Uterus (tissue), 4 donors: Measurements from ENCODE around the gene PLCG2. TPM values are rescaled to one million over a fixed set of nuclear protein-coding genes. Genes with fewer than 3 reads are reported as not detected.

Experiments
- DNase-seq, 2 donors: peaks; one replicate each; pipeline ENCODE4 v3.0.0-alpha.2; 2019 to 2020
- H3K27ac ChIP-seq, 2 donors: fragments of 200-600 bp; sonication (generic); 1 replicate in 1 of 2; 2 replicates in 1 of 2; pipeline ENCODE4 v1.5.1; 2016 to 2018
- H3K27me3 ChIP-seq, 2 donors: fragments of 200-600 bp; sonication (generic); one replicate each; pipeline ENCODE4 v1.5.1; 2018 to 2019; ENCODE audit warnings: control low read depth in 1 of 2
- H3K36me3 ChIP-seq, 2 donors: fragments of 200-600 bp; sonication (generic); one replicate each; pipeline ENCODE4 v1.5.1; 2019; ENCODE audit warnings: control low read depth in 1 of 2
- H3K4me1 ChIP-seq, 2 donors: fragments of 200-600 bp; sonication (generic); one replicate each; pipeline ENCODE4 v1.5.1; 2018 to 2019; ENCODE audit warnings: control low read depth in 1 of 2
- H3K4me3 ChIP-seq, 2 donors: fragments of 200-600 bp; sonication (generic); 1 replicate in 1 of 2; 2 replicates in 1 of 2; pipeline ENCODE4 v1.5.1; 2018 to 2019; ENCODE audit warnings: mild to moderate bottlenecking in 1 of 2
- H3K9me3 ChIP-seq, 2 donors: fragments of 200-600 bp; sonication (generic); one replicate each; pipeline ENCODE4 v1.5.1; 2019; ENCODE audit warnings: control low read depth in 1 of 2
- CTCF ChIP-seq, 4 experiments: fragments of 200-600 bp in 2 of 4; fragments of 450-650 bp in 2 of 4; sonication (generic) in 2 of 4; IDR thresholded peaks; one replicate each; pipeline ENCODE4 v1.5.1; 2016 to 2019; ENCODE audit warnings: antibody characterized with exemption in 4 of 4, mild to moderate bottlenecking in 2 of 4, moderate library complexity in 1 of 4
- POLR2A ChIP-seq, 2 donors: fragments of 450-650 bp; IDR thresholded peaks; one replicate each; pipeline ENCODE4 v1.6.1; 2016; ENCODE audit warnings: antibody characterized with exemption in 2 of 2, mild to moderate bottlenecking in 1 of 2, moderate library complexity in 1 of 2
- intact Hi-C: fragments of 100-400 bp; cut with DNase I; formaldehyde crosslinking; loops from one replicate; pipeline ENCODE4 v1.15.1; 2023; ENCODE audit warnings: low total_unique reads
- total RNA-seq, 4 donors: library from RNA; depleted of rRNA in 3 of 4; stranded (reverse); fragments of >200 nt in 3 of 4; gene quantifications; one replicate each; pipeline versions ENCODE4 v1.1.0 to v1.2.4, GENCODE V29; 2014 to 2023
- donor health status: DM: yes; HTN: yes; CAD: no.

Gene PLCG2
- total RNA-seq, 4 donors from 2014 or later, result 11.2 to 39.4 (median 18.8) TPM

- DNase-seq, result no peak
- H3K27me3 ChIP-seq, result no peaks in the 10 kb centered on the region
- no peaks in the 10 kb centered on the region for H3K4me1 ChIP-seq
- no peak overlapping the region for H3K27ac ChIP-seq
- intact Hi-C loops, result no loop called here
- no peaks in the 10 kb centered on the region for H3K9me3 ChIP-seq
- TF ChIP-seq CTCF (IDR thresholded peaks at IDR 0.05) (no peak), POLR2A (IDR thresholded peaks at IDR 0.05) (no peak)
- H3K36me3 ChIP-seq, result no peaks in the 10 kb centered on the region
- no peak overlapping the region for H3K4me3 ChIP-seq
These were observed 145.9 kb downstream of the PLCG2 start for GRCh38 chr16:81925016-81925415.

GRCh38 chr16:81926036-81926435 is 146.9 kb downstream of the PLCG2 start:
- no peak overlapping the region for H3K4me3 ChIP-seq
- H3K9me3 ChIP-seq, result no peaks in the 10 kb centered on the region
- no peak for DNase-seq
- TF ChIP-seq CTCF (IDR thresholded peaks at IDR 0.05) (no peak), POLR2A (IDR thresholded peaks at IDR 0.05) (no peak)
- H3K27me3 ChIP-seq, result no peaks in the 10 kb centered on the region
- intact Hi-C loops, result no loop called here
- no peaks in the 10 kb centered on the region for H3K36me3 ChIP-seq
- H3K4me1 ChIP-seq, result no peaks in the 10 kb centered on the region
- no peak overlapping the region for H3K27ac ChIP-seq

GRCh38 chr16:81927561-81928185 is 148.6 kb downstream of the PLCG2 start:
- no peak for TF ChIP-seq CTCF (IDR thresholded peaks at IDR 0.05)
- Histone ChIP-seq H3K36me3 (no peaks in the 10 kb centered on the region), H3K4me1 (no peaks in the 10 kb centered on the region), H3K9me3 (no peaks in the 10 kb centered on the region), H3K27me3 (no peaks in the 10 kb centered on the region), H3K27ac (no peak overlapping the region), H3K4me3 (no peak overlapping the region)
- intact Hi-C loops, result no loop called here
- no peak for DNase-seq

DNA sequence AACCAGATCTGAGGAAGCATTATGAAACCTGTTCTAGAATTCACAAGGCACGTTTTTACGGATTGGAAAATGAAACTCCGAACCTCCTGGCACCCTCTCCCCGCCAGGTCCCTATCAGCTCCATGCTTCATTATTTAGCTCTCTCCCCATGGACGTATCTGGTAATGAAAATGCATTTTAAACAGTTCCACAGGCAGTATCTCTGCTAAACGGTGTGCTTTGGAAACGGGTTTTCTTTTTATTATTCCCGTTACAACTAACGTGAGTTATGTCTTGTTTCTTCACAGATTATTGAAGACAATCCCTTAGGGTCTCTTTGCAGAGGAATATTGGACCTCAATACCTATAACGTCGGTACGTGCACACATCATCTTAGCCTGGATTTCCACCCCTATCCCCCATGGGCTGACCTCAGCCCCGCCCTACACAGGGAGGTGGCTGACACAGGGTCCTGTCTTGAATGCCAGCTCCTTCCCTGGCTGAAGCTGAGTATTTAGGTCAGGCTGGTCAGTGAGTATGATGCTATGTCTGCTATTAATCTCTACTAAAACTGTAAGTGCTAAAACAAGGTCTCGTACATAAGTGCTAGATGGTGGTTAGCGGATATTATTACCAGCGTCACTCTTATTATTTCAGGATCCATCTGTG is 149.3 kb downstream of the PLCG2 start:
- H3K27me3 ChIP-seq, result no peaks in the 10 kb centered on the region
- H3K36me3 ChIP-seq, result no peaks in the 10 kb centered on the region
- no peaks in the 10 kb centered on the region for H3K4me1 ChIP-seq
- TF ChIP-seq CTCF (IDR thresholded peaks at IDR 0.05), result no peak
- TF ChIP-seq POLR2A (IDR thresholded peaks at IDR 0.05), result no peak
- H3K27ac ChIP-seq, result no peak overlapping the region
- DNase-seq, result no peak
- H3K9me3 ChIP-seq, result no peaks in the 10 kb centered on the region
- intact Hi-C loops, result no loop called here
- H3K4me3 ChIP-seq, result no peak overlapping the region

- no peaks in the 10 kb centered on the region for H3K4me1 ChIP-seq
- H3K27ac ChIP-seq, result no peak overlapping the region
- no peaks in the 10 kb centered on the region for H3K9me3 ChIP-seq
- TF ChIP-seq CTCF (IDR thresholded peaks at IDR 0.05) (no peak), POLR2A (IDR thresholded peaks at IDR 0.05) (no peak)
- intact Hi-C loops, result no loop called here
- H3K36me3 ChIP-seq, result no peaks in the 10 kb centered on the region
- no peak overlapping the region for H3K4me3 ChIP-seq
- DNase-seq, result no peak
- no peaks in the 10 kb centered on the region for H3K27me3 ChIP-seq
These were observed 149.9 kb downstream of the PLCG2 start for GRCh38 chr16:81928975-81929374.
